HL-60/S4 treated with phorbol 12-myristate 13-acetate at 8.2 ng/mL for 4 days and 3 days (cell line): ENCODE results near the gene PDIK1L.

Experiments
- in situ Hi-C: fragments of 300-500 bp; cut with MboI; formaldehyde crosslinking; loops from 2 replicates; pipeline ENCODE4 v1.15.0; 2022; ENCODE audit warnings: low sequenced_read_pairs

PDIK1L gene

DNA sequence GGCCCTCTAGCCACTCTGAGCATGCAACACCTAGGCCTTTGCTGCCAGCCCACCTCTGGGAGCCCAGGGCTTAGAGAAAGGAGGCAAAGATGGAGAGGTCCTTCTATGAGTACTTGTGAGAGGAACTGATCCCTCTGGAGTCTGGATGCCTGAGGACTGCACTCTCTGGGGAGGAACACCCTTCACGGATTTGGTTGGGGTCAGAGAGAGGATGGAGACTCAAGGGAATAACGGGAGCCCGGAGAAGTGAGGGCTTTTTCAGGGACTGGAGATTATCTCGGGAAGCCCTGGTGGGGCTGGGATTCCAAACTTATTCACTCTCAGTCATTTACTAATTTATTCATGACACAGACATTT lies 57.6 kb downstream of the PDIK1L start:
- in situ Hi-C loops = no loop called here

DNA sequence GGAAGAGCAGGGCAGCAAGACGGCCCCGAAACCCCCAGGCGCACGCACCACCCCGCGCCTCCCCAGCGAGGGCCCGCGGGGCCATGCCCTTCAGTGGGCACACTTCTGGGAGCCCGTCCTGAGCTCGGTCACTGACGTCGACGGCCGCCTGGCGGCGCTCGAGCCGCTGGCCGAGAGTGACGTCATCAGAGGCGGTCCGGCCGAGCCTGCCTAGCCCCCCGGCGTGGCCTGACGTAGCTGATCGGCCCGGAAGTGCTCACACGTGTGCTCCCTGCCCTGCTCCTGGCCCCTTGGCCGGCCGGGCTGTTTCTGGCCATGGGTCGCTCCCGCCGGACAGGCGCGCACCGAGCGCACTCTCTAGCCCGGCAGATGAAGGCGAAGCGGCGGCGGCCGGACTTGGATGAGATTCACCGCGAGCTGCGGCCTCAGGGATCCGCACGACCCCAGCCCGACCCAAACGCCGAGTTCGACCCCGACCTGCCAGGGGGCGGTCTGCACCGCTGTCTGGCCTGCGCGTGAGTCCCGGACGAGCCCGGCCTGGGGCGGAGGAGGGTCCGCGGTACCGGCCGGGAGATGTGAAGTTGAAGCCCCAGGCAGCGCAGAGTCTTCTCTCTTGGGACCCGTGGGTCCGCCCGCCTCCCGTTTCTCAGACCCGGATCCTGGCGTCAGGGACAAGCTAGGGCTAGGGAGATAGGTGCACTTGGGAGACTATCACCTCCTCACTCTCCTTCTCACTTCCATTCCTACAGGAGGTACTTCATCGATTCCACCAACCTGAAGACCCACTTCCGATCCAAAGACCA lies 58.2 kb downstream of the PDIK1L start, which contains the start of gene ZNF593:
Gene ZNF593 (plus strand): TSS at position 240 of the 803 bp plus-strand sequence. CDS start 76 bp downstream, at position 316.
- in situ Hi-C loops = no loop called here

DNA sequence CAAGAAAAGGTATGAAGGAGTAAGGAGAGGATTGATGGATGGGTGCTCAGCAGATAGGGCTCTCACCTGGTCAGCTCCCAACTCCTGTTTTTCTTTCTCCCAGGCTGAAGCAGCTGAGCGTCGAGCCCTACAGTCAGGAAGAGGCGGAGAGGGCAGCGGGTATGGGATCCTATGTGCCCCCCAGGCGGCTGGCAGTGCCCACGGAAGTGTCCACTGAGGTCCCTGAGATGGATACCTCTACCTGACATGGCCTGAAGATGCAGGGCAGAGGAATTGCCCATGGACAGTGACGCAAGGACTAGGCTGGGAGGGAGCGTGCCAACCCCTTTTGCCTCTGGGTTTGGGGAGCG lies 58.8 kb downstream of the PDIK1L start:
- in situ Hi-C loops = no loop called here

DNA sequence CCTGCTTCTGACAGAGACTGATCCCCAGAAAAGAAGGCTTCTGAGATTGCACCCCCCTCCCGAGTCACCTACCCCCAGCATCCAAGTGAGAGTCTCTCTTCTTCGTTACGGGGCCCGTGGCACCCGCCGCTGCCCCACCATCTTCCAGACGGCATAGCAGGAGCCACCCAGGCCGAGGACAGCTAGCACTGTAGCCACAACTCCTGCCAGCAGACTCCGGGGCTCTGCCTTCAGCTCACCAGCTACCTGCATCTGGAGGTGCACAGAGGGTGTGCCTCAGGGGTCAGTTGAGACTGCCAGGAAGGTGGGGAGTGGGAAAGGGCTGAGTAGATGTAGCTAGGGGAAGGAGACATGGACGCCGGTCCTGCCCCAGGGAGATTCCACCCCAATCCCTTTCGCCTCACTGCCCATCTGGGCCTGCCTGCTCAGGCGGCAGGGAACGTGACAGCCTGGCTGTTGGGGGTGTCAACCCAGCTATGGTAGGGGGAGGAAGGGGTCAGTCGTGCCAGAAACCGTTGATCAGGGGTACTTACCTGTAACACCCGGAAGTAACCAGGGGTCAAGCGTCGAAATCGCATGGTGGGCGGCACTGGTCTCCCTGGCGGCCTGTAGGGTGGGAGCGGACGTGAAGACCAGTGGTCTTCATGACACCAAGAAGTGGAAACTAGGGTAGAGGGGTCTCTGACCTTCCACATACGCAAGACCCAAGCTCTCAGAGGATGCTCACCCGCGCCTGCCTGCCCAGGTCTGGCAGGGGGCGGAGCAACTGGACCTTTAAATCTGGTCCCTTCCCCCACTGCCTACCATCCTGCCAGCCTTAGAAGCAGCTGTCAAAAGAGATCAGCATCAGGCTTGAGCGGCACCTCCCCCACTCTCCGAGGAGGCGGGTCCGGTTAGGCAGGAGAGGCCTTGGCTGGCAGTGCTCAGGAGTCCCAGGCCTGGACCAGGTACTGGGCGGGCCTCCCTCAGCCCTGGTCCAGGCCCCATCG lies 59.8 kb downstream of the PDIK1L start, which contains the start of gene ZNF593OS:
Gene ZNF593OS (minus strand): TSS at position 749 of the 989 bp plus-strand sequence. CDS start 171 bp downstream, at position 578.
- in situ Hi-C loops = no loop called here
